HG02840 (cell line): ENCODE data around the gene DNAH17.

Experiments
- ATAC-seq: cut with Tn5 transposase; IDR thresholded peaks from one replicate; pipeline ENCODE4 v1.9.1; 2021; ENCODE audit warnings: mild to moderate bottlenecking, moderate library complexity, moderate number of reproducible peaks; ENCODE audit not compliant: unreplicated experiment, low FRiP score

DNAH17 gene

DNA sequence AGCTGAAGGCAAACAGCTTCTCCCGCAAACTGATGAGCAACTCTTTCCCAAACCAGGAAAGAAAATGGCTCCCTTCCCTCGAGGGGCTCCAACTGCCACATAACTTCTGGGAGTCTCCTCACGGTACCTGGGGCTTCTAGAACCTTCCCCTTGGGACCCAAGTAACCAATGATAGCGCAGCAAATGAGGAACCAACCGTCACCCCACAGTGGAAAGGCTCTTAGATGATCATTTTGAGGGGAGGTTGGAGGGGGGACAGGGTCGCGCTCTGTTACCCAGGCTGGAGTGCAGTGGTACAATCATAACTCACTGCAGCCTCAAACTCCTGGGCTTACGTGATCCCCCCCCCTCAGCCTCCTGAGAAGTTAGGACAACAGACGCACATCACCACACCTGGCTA is at the start of gene DNAH17:
Gene DNAH17 (minus strand): TSS at position 101 of the 400 bp plus-strand sequence. CDS start 2,339 bp downstream, outside the sequence.
- ATAC-seq, result no peak

DNA sequence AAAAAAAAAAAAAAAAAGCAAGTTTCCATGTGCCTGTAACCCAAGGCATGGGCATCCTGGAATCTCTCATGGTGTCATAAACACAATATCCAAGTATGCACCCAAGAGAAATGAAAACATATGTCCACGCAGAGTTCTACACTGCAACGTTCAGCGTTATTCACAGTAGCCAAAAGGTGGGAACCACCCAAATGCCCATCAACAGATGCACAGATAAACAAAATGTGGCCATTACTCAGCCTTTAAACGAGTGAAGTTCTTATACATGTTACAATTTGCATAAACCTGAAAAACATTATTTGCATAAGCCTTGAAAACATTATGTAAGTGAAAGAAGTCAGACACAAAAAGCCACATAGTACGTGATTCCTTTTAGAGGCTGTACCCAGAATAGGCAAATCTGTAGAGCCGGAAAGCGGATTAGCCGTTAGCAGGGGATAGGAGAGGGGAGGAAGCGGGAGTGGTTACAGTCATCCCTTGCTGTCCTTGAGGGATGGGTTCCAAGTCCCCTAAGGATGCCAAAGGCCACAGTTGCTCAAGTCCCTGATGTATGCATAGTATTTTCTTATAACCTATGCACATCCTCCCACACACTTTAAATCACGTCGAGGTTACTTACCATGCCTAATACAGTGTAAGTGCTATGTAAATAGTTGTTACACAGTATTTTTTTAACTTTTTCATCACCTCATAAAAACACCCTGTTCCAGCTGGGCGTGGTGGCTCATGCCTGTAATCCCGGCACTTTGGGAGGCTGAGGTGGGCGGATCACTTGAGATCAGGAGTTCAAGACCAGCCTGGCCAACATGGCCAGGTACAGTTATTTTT is 47.3 kb upstream of the DNAH17 start:
- ATAC-seq, result no peak

DNA sequence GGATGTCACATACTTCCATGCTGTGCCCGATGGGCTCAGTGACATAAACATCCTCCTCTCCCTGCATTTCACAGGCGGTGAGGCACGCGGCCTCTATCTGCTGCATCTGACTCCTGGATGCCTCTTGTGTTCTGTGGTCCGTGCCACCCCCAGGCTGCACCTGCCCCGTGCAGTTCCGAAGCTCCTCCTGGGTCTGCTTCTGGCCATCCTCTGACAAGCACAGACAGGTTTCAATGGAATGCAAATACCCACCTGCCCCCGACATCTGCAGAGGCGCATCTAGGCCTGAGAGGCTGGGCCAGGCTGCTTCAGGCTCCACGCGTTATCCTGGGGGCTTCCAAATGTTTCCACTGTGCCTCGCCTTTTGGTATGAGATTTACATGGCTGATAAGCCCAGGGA is 46.3 kb upstream of the DNAH17 start:
- ATAC-seq, result no peak

- no peak for ATAC-seq
Observed at GRCh38 chr17:78622491-78623265, 45.5 kb upstream of the DNAH17 start.

- ATAC-seq, result no peak
Observed at GRCh38 chr17:78621720-78622490, 44.7 kb upstream of the DNAH17 start.

- ATAC-seq, result no peak
Observed at GRCh38 chr17:78620099-78620498, 42.9 kb upstream of the DNAH17 start.

DNA sequence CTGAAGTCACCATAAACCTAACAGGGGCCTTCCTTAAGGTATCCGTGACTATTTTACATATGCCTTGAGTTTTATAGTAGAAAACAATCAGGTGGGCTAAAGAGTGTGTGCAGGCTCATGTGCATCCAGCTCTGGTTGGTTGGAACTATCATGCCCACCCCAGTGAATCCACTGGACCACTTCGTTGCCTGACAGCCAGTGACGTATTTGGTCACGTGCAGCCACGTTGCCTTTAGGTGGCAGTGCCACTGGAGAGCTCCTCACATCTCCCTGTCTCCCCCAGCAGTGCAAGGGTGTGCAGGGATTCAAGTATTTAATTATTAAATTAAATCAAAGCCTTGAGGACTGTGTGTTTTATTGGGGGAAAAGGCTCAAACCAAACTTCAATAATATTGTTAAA is 42.1 kb upstream of the DNAH17 start:
- ATAC-seq, result no peak

GRCh38 chr17:78618264-78619066 is 41.3 kb upstream of the DNAH17 start:
- ATAC-seq, result no peak

- ATAC-seq, result no peak
Observed at GRCh38 chr17:78617511-78618061, 40.4 kb upstream of the DNAH17 start.

- ATAC-seq, result no peak
Observed at GRCh38 chr17:78616946-78617345, 39.8 kb upstream of the DNAH17 start.

GRCh38 chr17:78615631-78616030 is 38.4 kb upstream of the DNAH17 start:
- no peak for ATAC-seq

DNA sequence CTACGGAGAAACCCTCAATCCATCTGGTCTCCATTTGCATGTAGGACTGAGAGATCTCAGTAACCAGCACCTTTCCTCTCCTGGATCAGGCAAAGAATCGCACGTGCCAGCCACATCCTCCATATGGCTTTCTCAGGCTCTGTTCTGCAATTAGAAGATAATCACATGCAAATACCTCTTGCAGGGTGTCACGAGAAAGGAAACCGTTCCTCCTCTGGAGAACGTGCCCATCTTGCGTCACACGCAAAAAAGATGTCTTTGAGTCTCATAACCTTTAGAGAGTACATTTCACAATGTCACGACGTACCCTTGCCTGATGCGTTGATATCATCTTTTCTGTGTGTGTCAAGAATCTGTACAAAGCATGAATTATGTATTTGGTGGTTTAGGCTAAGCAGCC is 36.2 kb upstream of the DNAH17 start:
- no peak for ATAC-seq

DNA sequence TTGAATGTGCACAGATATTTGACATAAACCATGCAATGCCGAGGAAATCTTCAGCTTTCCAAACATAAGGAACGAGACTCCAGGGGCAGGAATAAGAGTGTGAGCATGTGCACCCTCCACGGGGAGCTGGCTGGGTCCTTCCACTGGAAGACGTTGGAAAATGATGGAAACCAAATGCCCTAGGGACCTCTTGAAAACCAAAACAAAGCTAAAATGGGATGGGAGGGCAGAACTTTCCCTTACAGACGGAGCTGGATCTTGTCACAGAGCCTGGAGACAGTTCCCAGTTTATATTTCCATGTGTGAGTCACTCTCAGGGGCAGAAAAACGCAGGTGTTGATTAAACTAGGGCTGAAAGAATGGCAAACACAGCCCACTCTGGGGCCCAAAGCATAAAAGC is 34.4 kb upstream of the DNAH17 start:
- ATAC-seq, result no peak

DNA sequence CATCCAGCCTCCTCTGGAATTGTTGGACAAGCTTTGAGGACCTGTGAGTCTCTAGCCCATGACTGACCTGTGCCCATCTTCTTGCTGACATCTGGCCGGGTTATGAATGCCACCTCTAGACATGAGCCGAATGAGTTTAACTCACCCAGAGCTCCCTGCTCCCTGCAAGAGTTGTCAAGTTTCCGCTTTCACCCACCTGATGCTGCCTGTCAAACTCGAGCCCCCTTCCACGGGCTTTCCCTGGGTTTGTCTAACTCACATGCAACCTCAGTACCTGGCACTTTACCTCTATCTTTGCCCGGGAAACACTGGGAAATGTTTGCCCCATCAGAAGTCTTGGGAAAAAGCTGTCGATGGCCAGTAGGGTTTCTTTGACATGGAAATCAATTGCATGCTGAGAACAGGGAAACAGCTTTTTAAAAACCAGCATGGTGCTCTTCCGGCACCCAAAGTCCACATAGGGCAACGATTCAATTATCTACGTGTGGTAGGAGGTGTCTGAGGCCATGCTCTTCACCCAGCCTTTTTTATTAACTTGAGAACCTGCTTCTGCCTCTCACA is 33.8 kb upstream of the DNAH17 start:
- ATAC-seq, result no peak

DNA sequence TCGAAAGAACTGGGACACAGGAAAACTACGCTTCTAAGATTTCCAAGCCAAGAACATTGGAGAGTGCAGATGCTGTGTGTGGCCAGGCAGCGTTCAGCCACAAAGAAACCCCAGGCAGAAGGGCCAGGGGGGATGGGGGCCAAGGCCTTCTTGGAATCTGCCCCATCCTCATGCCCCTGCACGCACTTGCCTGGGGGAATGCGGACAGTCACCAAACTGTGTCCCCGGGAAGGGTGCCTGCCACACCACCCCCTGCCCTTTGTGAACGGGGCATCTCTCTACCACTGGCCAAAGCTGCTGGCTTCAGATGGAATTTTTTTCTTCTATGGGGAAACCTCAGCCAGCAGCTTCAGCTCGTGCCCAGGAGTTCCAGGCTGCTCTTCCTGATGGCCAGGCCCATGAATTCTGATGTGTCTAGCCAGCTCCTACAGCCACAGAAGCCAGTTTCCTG is 32.0 kb upstream of the DNAH17 start:
- no peak for ATAC-seq

GRCh38 chr17:78608804-78609186 is 31.6 kb upstream of the DNAH17 start:
- ATAC-seq, result no peak

- no peak for ATAC-seq
Observed at GRCh38 chr17:78608122-78608803, 31.1 kb upstream of the DNAH17 start.

GRCh38 chr17:78607038-78607437 is 29.8 kb upstream of the DNAH17 start:
- ATAC-seq, result no peak

DNA sequence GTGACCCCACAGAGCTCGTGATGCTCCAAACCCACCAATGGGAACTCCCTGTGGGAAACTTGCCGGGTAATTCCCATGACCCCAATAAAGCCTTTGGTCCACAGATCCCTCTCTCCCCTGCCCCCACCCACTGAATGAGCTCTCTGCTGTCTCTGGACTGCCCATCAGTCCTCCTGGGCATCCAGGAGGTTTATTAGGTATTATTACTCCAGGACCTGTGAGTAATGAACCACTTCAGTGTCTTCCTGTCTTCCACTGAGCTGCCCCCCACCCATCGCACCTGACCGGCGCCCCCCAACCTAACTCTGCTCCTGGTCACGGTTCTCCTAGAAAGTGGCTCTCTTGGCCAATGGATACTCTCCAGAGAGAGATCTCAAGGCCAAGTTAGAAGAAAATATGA is 28.7 kb upstream of the DNAH17 start:
- ATAC-seq, result no peak
